Choroid plexus epithelial cell (primary cell): Measurements from ENCODE around the gene IP6K3.

Experiments
- DNase-seq: peaks from one replicate; pipeline ENCODE4 v3.0.0-alpha.2; 2010; ENCODE audit warnings: low read depth
- H3K4me3 ChIP-seq: 2 replicates; pipeline ENCODE4 v1.5.1; 2011; ENCODE audit warnings: low read depth, mild to moderate bottlenecking, control low read depth, low read length, moderate library complexity
- CTCF ChIP-seq: conservative IDR thresholded peaks from 2 replicates; pipeline ENCODE4 v1.5.1; 2011; ENCODE audit warnings: low read depth, mild to moderate bottlenecking, control low read depth, inconsistent platforms, low read length, moderate library complexity

Gene IP6K3

GRCh38 chr6:33783781-33784520 is 37.2 kb upstream of the IP6K3 start:
- no peak for TF ChIP-seq CTCF
- no peak for DNase-seq
- H3K4me3 ChIP-seq = no peak overlapping the region

- DNase-seq = no peak
Measured at GRCh38 chr6:33782561-33782960, 35.9 kb upstream of the IP6K3 start.

GRCh38 chr6:33781131-33781975 is 34.6 kb upstream of the IP6K3 start:
- DNase-seq = peak; percentile 72

More at GRCh38 chr6:33782561-33782960, 35.9 kb upstream of the IP6K3 start:
- TF ChIP-seq CTCF = no peak
- no peak overlapping the region for H3K4me3 ChIP-seq

GRCh38 chr6:33779895-33780294 is 33.2 kb upstream of the IP6K3 start:
- DNase-seq = no peak
- no peak overlapping the region for H3K4me3 ChIP-seq
- TF ChIP-seq CTCF = no peak

More at GRCh38 chr6:33781131-33781975, 34.6 kb upstream of the IP6K3 start:
- H3K4me3 ChIP-seq = no peak overlapping the region
- no peak for TF ChIP-seq CTCF

- peak; percentile 37 for TF ChIP-seq CTCF
- no peak overlapping the region for H3K4me3 ChIP-seq
- no peak for DNase-seq
Measured at GRCh38 chr6:33779290-33779689, 32.6 kb upstream of the IP6K3 start.

- no peak for DNase-seq
- no peak for TF ChIP-seq CTCF
- no peak overlapping the region for H3K4me3 ChIP-seq
Measured at GRCh38 chr6:33778444-33779121, 31.9 kb upstream of the IP6K3 start.
